PC-3 (cell line): ENCODE measurements around the gene ELANE. TPM values are rescaled to one million over a fixed set of nuclear protein-coding genes. Genes with fewer than 3 reads are reported as not detected.

Source experiments
- ATAC-seq: fragments of 200-7000 bp; cut with Tn5 transposase; 2 replicates; pipeline ENCODE4 v1.9.1; 2020; ENCODE audit warnings: mild to moderate bottlenecking, moderate library complexity
- BruUV-seq: library from RNA; stranded (reverse); fragments of 400-500 nt; replicated peaks from 2 replicates; lab custom pipeline; 2021; lab: Mats Ljungman, UMichigan
- CTCF ChIA-PET: fragments of 300-600 bp; sonication (Branson Sonifier 250); formaldehyde crosslinking; loops from one replicate; lab custom pipeline; 2022; ENCODE audit warnings: antibody characterized with exemption; lab: Charles Lee
- POLR2A ChIA-PET: fragments of 300-600 bp; sonication (Branson Sonifier 250); formaldehyde crosslinking; loops from one replicate; lab custom pipeline; 2022; ENCODE audit warnings: antibody characterized with exemption; ENCODE audit not compliant: unreplicated experiment; lab: Charles Lee
- DNase-seq: peaks from one replicate; pipeline ENCODE4 v3.0.0-alpha.2; 2015
- H2AFZ ChIP-seq: fragments of 300-600 bp; sonication (generic); 2 replicates; pipeline ENCODE4 v1.6.0; 2016; ENCODE audit warnings: antibody characterized with exemption, low read length
- H3F3A ChIP-seq: fragments of 300-600 bp; sonication (generic); one replicate; pipeline ENCODE4 v1.6.0; 2017; ENCODE audit warnings: antibody characterized with exemption, low read length, control low read depth, mild to moderate bottlenecking; ENCODE audit not compliant: unreplicated experiment
- H3K27ac ChIP-seq: fragments of 300-600 bp; sonication (generic); 2 replicates; pipeline ENCODE4 v1.5.1; 2016; ENCODE audit warnings: mild to moderate bottlenecking, low read length
- H3K27me3 ChIP-seq: fragments of 300-600 bp; sonication (generic); 2 replicates; pipeline ENCODE4 v1.6.1; 2016; ENCODE audit warnings: low read length, mixed read lengths
- H3K36me3 ChIP-seq: fragments of 300-600 bp; sonication (generic); 2 replicates; pipeline ENCODE4 v1.6.1; 2016; ENCODE audit warnings: low read depth, mixed run types, low read length, mixed read lengths
- H3K4me1 ChIP-seq: fragments of 300-600 bp; sonication (generic); 2 replicates; pipeline ENCODE4 v1.5.1; 2016; ENCODE audit warnings: low read length; ENCODE audit not compliant: insufficient read depth
- H3K4me2 ChIP-seq: fragments of 300-600 bp; sonication (generic); 2 replicates; pipeline ENCODE4 v1.6.0; 2016; ENCODE audit warnings: low read length
- H3K4me3 ChIP-seq: fragments of 300-600 bp; sonication (generic); 2 replicates; pipeline ENCODE4 v1.5.1; 2016; ENCODE audit warnings: mild to moderate bottlenecking, low read length, mixed read lengths
- H3K79me2 ChIP-seq: fragments of 300-600 bp; sonication (generic); 2 replicates; pipeline ENCODE4 v1.6.1; 2017; ENCODE audit warnings: low read length, mixed read lengths
- H3K9ac ChIP-seq: fragments of 300-600 bp; sonication (generic); 2 replicates; pipeline ENCODE4 v1.6.0; 2016; ENCODE audit warnings: mild to moderate bottlenecking, low read length
- H3K9me2 ChIP-seq: fragments of 300-600 bp; sonication (generic); replicated peaks from 2 replicates; pipeline ENCODE4 v1.6.1; 2016; ENCODE audit warnings: mixed run types, low read length, mixed read lengths
- H3K9me3 ChIP-seq: fragments of 300-600 bp; sonication (generic); 2 replicates; pipeline ENCODE4 v1.6.1; 2016; ENCODE audit warnings: low read length, mixed read lengths
- H4K20me1 ChIP-seq: fragments of 300-600 bp; sonication (generic); 2 replicates; pipeline ENCODE4 v1.6.1; 2016; ENCODE audit warnings: low read length, mixed read lengths
- CTCF ChIP-seq: fragments of 300-600 bp; sonication (generic); conservative IDR thresholded peaks from 2 replicates; pipeline ENCODE4 v1.5.1; 2017; ENCODE audit warnings: antibody characterized with exemption, low read depth, mild to moderate bottlenecking, low read length
- EZH2 ChIP-seq: fragments of 300-600 bp; sonication (generic); IDR thresholded peaks from one replicate; pipeline ENCODE4 v1.6.1; 2017; ENCODE audit warnings: antibody characterized with exemption, mild to moderate bottlenecking, low read length; ENCODE audit not compliant: unreplicated experiment
- EZH2phosphoT487 ChIP-seq: fragments of 300-600 bp; sonication (generic); IDR thresholded peaks from 2 replicates; pipeline ENCODE4 v1.6.1; 2018; ENCODE audit warnings: mild to moderate bottlenecking, antibody characterized with exemption, low read length, borderline replicate concordance
- intact Hi-C: fragments of 100-400 bp; cut with micrococcal nuclease; formaldehyde crosslinking; loops from 2 replicates; pipeline ENCODE4 v1.9.0; 2023
- total RNA-seq: library from RNA; depleted of rRNA; stranded (reverse); fragments of >200 nt; gene quantifications from 2 replicates; pipeline ENCODE4 v1.2.3, GENCODE V29; 2014

ELANE gene
- total RNA-seq, 1 experiment from 2014 or later = not detected

- ATAC-seq = no peak
- ChIA-PET POLR2A (no interaction called here), CTCF (no interaction called here)
- Histone ChIP-seq H3F3A (no peaks in the 10 kb centered on the region), H3K9me3 (no peaks in the 10 kb centered on the region), H3K79me2 (no peaks in the 10 kb centered on the region), H3K4me2 (no peak overlapping the region), H3K36me3 (no peaks in the 10 kb centered on the region), H3K9me2 (no peaks in the 10 kb centered on the region), H3K4me1 (no peaks in the 10 kb centered on the region), H2AFZ (no peak overlapping the region), H3K9ac (no peak overlapping the region), H4K20me1 (no peaks in the 10 kb centered on the region), H3K27ac (no peak overlapping the region), H3K27me3 (no peaks in the 10 kb centered on the region), H3K4me3 (no peak overlapping the region)
- no TSS peak for BruUV-seq
- DNase-seq = no peak
- intact Hi-C loops = no loop called here
- TF ChIP-seq CTCF = no peak
- TF ChIP-seq EZH2 = no peak
- no peak for TF ChIP-seq EZH2phosphoT487
Observed at GRCh38 chr19:823565-824121, 28.5 kb upstream of the ELANE start.

GRCh38 chr19:824885-825284 lies 27.2 kb upstream of the ELANE start:
- Histone ChIP-seq H3K4me3 (no peak overlapping the region), H4K20me1 (no peaks in the 10 kb centered on the region), H3K27me3 (no peaks in the 10 kb centered on the region), H3K27ac (no peak overlapping the region), H3K9me3 (no peaks in the 10 kb centered on the region), H3K79me2 (no peaks in the 10 kb centered on the region), H3K4me1 (no peaks in the 10 kb centered on the region), H2AFZ (no peak overlapping the region), H3K4me2 (no peak overlapping the region), H3F3A (no peaks in the 10 kb centered on the region), H3K9ac (no peak overlapping the region), H3K9me2 (no peaks in the 10 kb centered on the region), H3K36me3 (no peaks in the 10 kb centered on the region)
- no peak for ATAC-seq
- BruUV-seq = no TSS peak
- POLR2A ChIA-PET = no interaction called here
- CTCF ChIA-PET = no interaction called here
- TF ChIP-seq EZH2 = no peak
- TF ChIP-seq CTCF = no peak
- no peak for DNase-seq
- intact Hi-C loops = no loop called here

GRCh38 chr19:825897-826644 lies 26.0 kb upstream of the ELANE start:
- no peak overlapping the region for H3K4me3 ChIP-seq
- ATAC-seq = no peak
- no peaks in the 10 kb centered on the region for H3K36me3 ChIP-seq
- H3K27me3 ChIP-seq = no peaks in the 10 kb centered on the region
- H3K9me3 ChIP-seq = no peaks in the 10 kb centered on the region
- no peaks in the 10 kb centered on the region for H4K20me1 ChIP-seq
- CTCF ChIA-PET = no interaction called here
- no peak overlapping the region for H2AFZ ChIP-seq
- H3F3A ChIP-seq = no peaks in the 10 kb centered on the region
- H3K4me1 ChIP-seq = no peaks in the 10 kb centered on the region
- no peak overlapping the region for H3K27ac ChIP-seq
- no peak for DNase-seq
- TF ChIP-seq EZH2phosphoT487 (no peak), EZH2 (no peak), CTCF (no peak)
- no TSS peak for BruUV-seq
- H3K79me2 ChIP-seq = no peaks in the 10 kb centered on the region
- intact Hi-C loops = no loop called here
- no peak overlapping the region for H3K4me2 ChIP-seq
- H3K9me2 ChIP-seq = no peaks in the 10 kb centered on the region
- POLR2A ChIA-PET = no interaction called here
- no peak overlapping the region for H3K9ac ChIP-seq
